ENCODE measurements around the gene STOML1. TPM values are rescaled to one million over a fixed set of nuclear protein-coding genes. Genes with fewer than 3 reads are reported as not detected.

STOML1 gene
- total and polyA plus RNA-seq, 2 experiments from 2014 or later = 2.3 to 2.4 TPM

- Mint-ChIP-seq H3K36me3 (ENCODE audit: low read depth) (peaks cover 13% of the 10 kb centered on the region), H3K27me3 (ENCODE audit: insufficient read depth, low read depth, poor library complexity) (peaks cover 2% of the 10 kb centered on the region), H3K4me1 (peaks cover 3% of the 10 kb centered on the region; the same call in 1 of the 3 replicates), H3K9me3 (peaks cover 3% of the 10 kb centered on the region; the same call in 1 of the 3 replicates), H3K27ac (no peak overlapping the region), H3K4me3 (no peak overlapping the region)
- Histone ChIP-seq H3K4me2 (no peak overlapping the region), H2AFZ (no peak overlapping the region), H3K9me2 (ENCODE audit: insufficient read depth) (no peaks in the 10 kb centered on the region), H4K20me1 (replicated peaks; ENCODE audit: insufficient read depth) (peaks cover 11% of the 10 kb centered on the region), H3F3A (replicated peaks; ENCODE audit: low read depth) (no peaks in the 10 kb centered on the region), H3K4me3 (no peak overlapping the region), H3K36me3 (ENCODE audit: insufficient read depth) (no peaks in the 10 kb centered on the region), H3K79me2 (replicated peaks; ENCODE audit: insufficient read depth) (peaks cover 9% of the 10 kb centered on the region), H3K27ac (ENCODE audit: low read depth) (no peak overlapping the region), H3K27me3 (ENCODE audit: insufficient read depth) (no peaks in the 10 kb centered on the region), H3K4me1 (ENCODE audit: insufficient read depth) (no peaks in the 10 kb centered on the region)
- no peak for DNase-seq (ENCODE audit: low spot score)
- no peak for TF ChIP-seq ZNF462 (CRISPR knock-in tag; IDR thresholded peaks at IDR 0.05)
- no peak for TF ChIP-seq NANOG (IDR thresholded peaks at IDR 0.05; ENCODE audit: borderline replicate concordance)
- TF ChIP-seq ZNF114 (CRISPR knock-in tag; IDR thresholded peaks at IDR 0.05) = no peak
- no peak for TF ChIP-seq CTCF (conservative IDR thresholded peaks at IDR 0.05; ENCODE audit: low read depth in 2 of 2)
- no peak for TF ChIP-seq REST (IDR thresholded peaks at IDR 0.05; ENCODE audit: unreplicated experiment)
- no peak for TF ChIP-seq EZH2phosphoT487 (IDR thresholded peaks at IDR 0.05; ENCODE audit: unreplicated experiment)
- no peak for TF ChIP-seq ETS1 (IDR thresholded peaks at IDR 0.05)
- TF ChIP-seq POLR2AphosphoS5 (IDR thresholded peaks at IDR 0.05; ENCODE audit: low read depth) = no peak
- TF ChIP-seq CREB1 (CRISPR knock-in tag; IDR thresholded peaks at IDR 0.05; ENCODE audit: low read depth) = no peak
- no peak for TF ChIP-seq STAT1 (IDR thresholded peaks at IDR 0.05; ENCODE audit: unreplicated experiment)
- TF ChIP-seq ZNF331 (CRISPR knock-in tag; IDR thresholded peaks at IDR 0.05; ENCODE audit: low read depth) = no peak
- TF ChIP-seq JUNB (IDR thresholded peaks at IDR 0.05; ENCODE audit: unreplicated experiment) = no peak
- TF ChIP-seq EZH2 (IDR thresholded peaks at IDR 0.05; ENCODE audit: low read depth, unreplicated experiment) = no peak
- no peak for ATAC-seq
These were observed 14.9 kb upstream of the STOML1 start for GRCh38 chr15:74006774-74007639.
